KOPT-K1 (cell line): ENCODE data around the gene MAGEL2.

Experiments used
- H3K27ac ChIP-seq: fragments of 200-600 bp; sonication (generic); 2 replicates; pipeline ENCODE4 v1.5.1; 2016; ENCODE audit warnings: antibody characterized with exemption, mild to moderate bottlenecking, low read depth, low read length; ENCODE audit not compliant: poor library complexity, severe bottlenecking
- H3K36me3 ChIP-seq: fragments of 200-600 bp; sonication (generic); 2 replicates; pipeline ENCODE4 v1.5.1; 2017; ENCODE audit warnings: antibody characterized with exemption, mild to moderate bottlenecking, low read length, moderate library complexity; ENCODE audit not compliant: insufficient read depth
- H3K9me3 ChIP-seq: fragments of 200-600 bp; sonication (generic); 2 replicates; pipeline ENCODE4 v1.5.1; 2017; ENCODE audit warnings: antibody characterized with exemption, low read length, mild to moderate bottlenecking; ENCODE audit not compliant: insufficient read depth, poor library complexity, severe bottlenecking

The MAGEL2 gene

DNA sequence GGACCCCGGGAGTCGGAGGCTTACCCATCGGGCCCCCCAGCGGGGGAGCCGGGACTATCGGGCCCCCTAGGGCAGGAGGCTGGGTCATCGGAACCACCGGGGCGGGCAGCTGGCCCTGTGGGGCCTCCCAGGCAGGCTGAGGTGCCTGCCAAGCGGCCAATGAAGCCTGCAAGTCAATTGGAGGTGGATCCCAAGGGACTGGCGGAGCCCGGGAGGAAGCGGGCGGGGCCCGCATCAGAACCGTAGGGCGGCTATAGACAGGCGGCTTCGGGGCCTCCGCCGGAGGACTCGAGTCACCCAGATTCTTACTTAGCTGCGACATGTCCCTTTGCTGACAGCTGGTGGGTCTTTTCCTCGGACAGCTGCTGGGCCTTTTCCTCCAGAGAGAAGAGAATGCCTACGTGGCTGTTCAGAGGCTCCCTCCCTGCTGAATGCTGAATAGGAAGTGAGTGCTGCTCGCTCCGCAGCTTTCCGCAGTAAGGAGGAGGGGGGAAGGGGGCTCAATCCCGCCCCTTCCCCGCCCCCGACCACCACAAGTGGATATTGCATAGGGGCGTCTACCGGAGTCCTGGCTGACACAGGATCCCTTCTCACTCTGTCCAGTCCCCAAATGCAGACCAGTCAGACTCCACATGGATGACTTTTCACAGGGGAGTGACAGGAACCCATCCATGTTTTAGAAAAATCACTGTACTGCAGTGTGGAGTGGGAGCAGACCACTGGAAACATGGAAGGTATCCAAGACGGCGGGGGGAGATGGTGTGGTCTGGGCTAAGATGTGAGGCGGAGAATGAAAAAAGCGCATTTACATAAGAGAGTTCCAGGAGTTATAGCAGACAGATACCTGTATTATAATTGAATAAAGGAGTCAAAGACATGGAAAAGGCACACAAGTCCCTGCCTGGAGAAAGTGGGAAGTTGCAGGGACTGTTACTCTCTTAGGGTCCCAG, at the start of gene MAGEL2:
TSS of gene MAGEL2 (minus strand) at position 447 of the 950 bp plus-strand sequence. CDS start at position 322, 125 bp downstream.
- Histone ChIP-seq H3K36me3 (no peaks in the 10 kb centered on the region), H3K9me3 (no peaks in the 10 kb centered on the region), H3K27ac (no peak within 1 kb of the TSS)

DNA sequence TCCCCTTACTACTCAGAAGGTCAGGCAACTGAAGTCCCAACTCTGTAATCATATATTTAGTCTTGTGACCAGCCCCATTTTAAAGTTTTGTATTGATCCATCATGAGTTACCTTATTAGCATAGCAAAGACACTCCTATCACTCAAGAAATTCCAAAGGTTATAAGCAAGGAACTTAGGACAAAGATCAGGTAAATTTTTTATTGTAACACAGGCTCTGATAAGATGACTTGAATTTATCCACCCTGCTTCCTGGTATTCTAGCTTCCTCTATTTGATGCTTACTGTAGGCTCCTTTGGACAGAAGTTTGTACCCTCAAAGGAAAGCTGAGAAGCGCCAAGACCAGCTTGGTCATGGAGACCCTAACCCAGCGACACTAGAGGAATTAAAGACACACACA, 47.6 kb upstream of the MAGEL2 start:
- H3K27ac ChIP-seq: no peak overlapping the region
- no peaks in the 10 kb centered on the region for H3K36me3 ChIP-seq
- H3K9me3 ChIP-seq: peaks cover 9% of the 10 kb centered on the region

DNA sequence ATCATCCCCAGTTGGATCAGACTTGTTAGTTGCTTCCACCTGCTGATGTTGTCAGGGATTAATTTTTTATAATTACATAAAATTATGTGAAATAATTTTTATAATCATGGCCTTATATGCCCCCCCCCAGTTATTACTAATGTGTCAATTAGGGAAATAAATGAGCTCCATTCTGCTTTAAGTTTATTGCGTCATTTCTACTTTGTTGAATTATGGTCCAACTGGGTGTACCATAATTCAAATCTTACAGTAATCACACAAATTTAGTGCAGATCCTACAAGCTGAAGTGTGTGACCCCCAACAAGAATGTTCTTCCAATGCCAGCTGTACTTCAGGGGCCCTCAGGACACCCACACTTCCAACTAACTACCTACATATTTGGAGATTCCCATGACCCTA, 46.9 kb upstream of the MAGEL2 start:
- Histone ChIP-seq H3K27ac (no peak overlapping the region), H3K36me3 (no peaks in the 10 kb centered on the region), H3K9me3 (peaks cover 9% of the 10 kb centered on the region)

DNA sequence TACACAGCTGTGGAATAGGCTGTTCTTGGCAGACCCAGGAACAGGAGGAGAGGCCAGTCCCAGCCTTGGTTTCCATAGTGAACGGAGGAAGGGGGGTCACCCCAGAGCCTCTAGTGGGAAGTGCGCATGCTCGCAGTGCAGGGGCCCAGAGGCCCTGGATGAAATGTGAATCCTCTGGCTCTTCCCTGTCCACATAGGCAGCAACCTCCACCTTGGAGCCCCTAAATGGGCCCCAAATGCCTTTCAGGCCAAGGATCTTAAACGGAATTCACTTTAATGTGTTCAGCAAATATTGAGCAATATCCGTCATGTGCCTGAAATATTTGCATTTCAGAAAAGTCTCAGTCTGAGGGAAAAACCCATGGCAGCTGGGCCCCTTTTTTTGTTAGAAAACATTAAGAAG, 42.8 kb upstream of the MAGEL2 start:
- Histone ChIP-seq H3K36me3 (no peaks in the 10 kb centered on the region), H3K27ac (no peak overlapping the region), H3K9me3 (peaks cover 8% of the 10 kb centered on the region)

DNA sequence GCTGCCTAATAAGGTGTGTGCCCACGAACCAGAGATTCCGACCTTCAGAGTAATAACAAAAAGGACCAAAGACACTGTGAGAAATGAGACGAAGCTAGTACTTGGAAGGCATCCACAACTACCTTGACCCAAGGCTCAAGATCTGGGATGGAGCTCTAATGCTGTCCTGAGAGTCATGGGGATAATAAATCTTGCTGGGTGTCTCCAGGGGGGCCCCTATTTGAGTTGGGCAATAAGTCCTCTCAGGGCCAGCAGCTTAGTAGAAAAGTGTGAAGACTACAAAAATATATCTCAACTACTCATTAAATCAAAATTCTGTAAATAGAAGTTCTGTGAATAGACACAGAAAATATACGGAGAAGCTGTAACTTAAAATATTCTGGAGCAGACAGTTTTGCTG, 42.3 kb upstream of the MAGEL2 start:
- Histone ChIP-seq H3K27ac (no peak overlapping the region), H3K9me3 (peaks cover 4% of the 10 kb centered on the region), H3K36me3 (no peaks in the 10 kb centered on the region)

DNA sequence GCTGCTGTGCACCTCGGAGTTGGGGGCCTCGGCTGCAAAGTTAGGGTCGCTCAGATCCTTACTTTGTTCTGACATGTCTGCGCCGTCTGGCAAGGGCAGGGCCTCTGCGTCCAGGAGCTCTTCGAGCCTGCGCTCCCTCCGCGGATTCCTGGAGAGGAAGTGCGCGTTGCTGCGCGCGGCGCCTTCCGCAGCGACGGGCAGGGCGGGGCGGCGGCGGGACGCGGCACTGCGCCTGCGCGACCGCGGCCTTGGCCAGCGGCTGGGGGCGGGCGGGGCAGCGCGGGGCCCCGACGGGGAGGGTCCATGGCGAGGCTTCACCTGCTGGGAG, 39.4 kb upstream of the MAGEL2 start, which contains the start of gene NDN:
TSS of gene NDN (minus strand) at position 163 of the 328 bp plus-strand sequence. CDS start at position 75, 88 bp downstream.
- Histone ChIP-seq H3K9me3 (no peaks in the 10 kb centered on the region), H3K36me3 (no peaks in the 10 kb centered on the region), H3K27ac (no peak within 1 kb of the TSS)

DNA sequence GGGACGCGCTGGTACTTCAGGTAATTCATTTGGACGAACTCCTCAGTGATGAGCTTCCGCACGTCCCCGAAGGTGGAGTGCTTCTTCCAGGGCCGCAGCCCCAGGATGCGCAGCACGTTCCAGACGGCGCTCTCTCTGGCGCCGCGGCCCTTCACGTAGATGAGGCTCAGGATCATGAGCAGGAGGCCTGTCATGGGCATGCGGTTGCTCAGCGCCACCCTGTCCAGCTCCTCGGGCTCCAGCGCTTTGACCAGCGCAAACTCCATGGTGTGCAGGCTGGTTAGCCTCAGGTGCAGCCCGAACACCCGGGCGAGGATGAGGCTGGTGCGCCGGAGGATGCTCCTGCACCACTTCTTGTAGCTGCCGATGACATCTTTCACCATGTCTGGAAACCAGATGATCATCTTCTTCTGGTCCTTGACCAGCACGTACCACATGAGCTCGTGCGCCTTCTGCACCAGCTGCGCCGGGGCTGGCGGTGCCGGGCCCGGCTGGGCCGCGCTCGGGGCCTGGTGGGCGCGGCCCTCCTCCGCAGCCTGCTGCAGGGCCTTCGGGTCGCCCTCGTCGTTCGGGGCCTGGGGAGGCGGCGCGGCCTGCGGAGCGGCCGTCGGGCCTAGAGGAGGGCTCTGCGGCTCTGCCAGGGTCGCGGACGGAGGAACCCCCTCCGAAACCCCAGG, 38.9 kb upstream of the MAGEL2 start:
- Histone ChIP-seq H3K36me3 (no peaks in the 10 kb centered on the region), H3K9me3 (no peaks in the 10 kb centered on the region), H3K27ac (no peak overlapping the region)

DNA sequence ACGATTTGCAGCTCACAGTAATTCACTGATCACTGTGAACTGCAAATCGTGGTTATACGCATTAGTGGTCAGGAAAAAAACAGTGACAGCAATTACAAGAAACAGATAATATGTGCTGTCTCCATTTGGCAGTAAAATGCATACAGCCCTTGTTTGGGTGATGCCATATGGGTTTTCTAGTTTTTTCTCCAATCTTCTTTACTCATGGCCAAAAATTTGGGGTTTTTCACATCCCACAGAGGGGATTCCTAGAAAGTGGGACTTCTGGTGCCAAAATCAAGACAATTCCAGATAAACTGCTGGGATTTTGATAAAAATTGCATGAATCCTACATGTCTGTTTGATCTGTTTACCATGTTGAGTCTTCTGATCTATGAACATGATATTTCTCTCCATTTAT, 23.8 kb upstream of the MAGEL2 start:
- H3K36me3 ChIP-seq: no peaks in the 10 kb centered on the region
- no peak overlapping the region for H3K27ac ChIP-seq
- H3K9me3 ChIP-seq: no peaks in the 10 kb centered on the region

DNA sequence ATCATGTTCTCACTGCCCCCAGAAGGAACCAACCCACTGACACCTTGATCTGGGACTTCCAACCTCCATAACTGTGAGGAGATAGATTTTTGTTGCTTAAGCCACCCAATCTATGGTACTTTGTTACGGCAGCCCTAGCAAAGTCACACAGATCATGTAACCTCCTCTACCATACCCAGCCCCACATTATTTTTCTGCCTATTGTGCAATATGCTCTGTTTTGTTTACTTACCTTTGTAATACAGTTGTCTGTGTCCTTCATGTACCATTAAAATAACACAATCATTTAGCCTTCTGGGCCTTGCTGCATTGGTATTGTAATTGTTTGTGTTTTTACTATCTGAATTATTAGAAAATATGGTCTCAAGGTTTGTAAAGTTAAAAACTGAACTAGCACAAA, 23.3 kb upstream of the MAGEL2 start:
- no peaks in the 10 kb centered on the region for H3K9me3 ChIP-seq
- no peaks in the 10 kb centered on the region for H3K36me3 ChIP-seq
- H3K27ac ChIP-seq: no peak overlapping the region

DNA sequence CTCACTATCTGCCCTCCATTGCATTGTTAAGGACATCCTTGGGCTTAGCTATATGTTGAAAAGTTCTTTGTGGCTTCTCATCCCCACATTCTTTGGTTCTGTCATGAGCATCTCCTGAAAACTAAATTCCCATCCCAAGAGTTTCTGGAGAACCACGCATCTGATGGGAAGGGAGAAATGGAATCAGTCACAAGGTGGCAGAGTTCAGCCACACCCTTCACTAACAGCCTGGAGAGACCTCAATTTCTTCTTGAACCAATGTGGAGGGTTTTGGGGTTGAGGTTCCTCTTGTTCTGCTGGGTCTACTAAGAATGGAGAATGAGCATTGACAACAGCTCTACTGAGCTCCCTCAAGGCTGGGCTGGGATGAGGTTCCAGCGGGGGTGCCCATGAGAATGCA, 15.6 kb upstream of the MAGEL2 start:
- Histone ChIP-seq H3K9me3 (no peaks in the 10 kb centered on the region), H3K27ac (no peak overlapping the region), H3K36me3 (no peaks in the 10 kb centered on the region)

DNA sequence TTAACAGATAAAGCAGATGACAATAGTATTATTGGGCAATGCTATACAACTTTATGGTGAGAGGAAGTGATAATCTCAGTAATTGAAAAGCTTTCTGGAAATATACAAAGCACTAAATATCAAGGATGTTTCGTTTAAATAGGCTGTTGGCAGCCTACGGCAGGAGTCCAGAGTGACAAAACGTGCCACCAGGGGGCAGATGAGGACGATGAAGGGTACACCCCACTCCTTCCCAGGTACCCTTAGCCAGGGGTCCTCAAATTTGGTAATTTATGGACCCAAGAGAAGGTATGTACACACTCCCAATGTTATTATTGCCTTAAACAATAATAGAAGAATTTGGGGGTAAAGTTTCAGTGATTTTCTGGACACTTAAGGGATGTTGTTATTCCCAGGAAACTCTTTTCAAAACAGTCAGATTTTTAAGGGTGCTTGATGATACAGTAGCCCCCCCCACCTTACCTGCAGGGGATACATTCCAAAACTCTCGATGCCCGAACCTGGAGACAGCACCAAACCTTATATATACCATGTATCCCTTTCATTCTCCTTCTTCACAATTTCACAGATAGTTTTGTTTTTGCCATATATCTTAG, 1.4 kb upstream of the MAGEL2 start:
- H3K9me3 ChIP-seq: no peaks in the 10 kb centered on the region
- no peak overlapping the region for H3K27ac ChIP-seq
- H3K36me3 ChIP-seq: no peaks in the 10 kb centered on the region

DNA sequence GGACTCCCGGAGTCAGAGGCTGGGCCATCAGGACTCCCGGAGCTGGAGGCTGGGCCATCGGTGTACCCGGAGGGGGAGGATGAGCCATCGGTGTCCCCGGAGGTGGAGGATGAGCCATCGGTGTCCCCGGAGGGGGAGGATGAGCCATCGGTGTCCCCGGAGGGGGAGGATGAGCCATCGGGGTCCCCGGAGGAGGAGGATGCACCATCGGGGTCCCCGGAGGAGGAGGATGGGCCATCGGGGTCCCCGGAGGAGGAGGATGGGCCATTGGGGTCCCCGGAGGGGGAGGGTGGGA, 719 bp downstream of the MAGEL2 start:
- Histone ChIP-seq H3K27ac (no peak overlapping the region), H3K9me3 (no peaks in the 10 kb centered on the region)

DNA sequence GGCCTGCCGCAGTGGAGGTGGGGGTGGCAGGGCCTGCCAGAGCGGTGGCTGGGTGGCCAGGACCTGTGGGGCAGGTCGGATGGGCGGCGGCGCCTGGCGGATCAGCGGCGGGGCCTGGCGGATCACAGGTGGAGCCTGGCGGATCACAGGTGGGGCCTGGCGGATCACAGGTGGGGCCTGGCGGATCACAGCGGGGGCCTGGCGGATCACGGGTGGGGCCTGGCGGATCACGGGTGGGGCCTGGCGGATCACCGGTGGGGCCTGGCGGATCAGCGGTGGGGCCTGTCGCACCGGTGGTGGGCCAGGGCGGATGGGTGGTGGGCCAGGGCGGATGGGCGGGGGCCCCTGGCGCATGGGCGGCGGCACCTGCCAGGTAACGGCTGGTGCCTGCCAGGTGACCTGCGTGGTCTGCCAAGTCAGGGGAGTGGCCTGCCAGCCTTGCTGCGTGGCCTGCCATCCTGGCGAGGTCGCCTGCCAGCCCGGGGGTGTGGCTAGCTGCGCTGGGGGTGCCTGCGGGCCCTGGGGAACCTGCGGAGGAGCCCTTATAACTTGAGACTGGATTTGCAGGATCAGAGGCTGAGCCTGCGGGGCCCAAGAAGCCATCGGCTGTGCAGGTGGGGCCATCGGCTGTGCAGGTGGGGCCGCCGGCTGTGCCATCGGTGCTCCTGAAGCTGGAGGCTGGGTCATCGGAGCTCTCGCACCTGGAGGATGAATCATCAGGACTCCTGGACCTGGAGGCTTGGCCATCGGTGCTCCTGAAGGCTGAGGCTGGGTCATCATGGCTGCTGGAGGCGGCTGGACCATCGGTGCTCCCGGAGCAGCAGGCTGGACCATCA, 1.3 kb downstream of the MAGEL2 start:
- no peaks in the 10 kb centered on the region for H3K9me3 ChIP-seq

More for the DNA sequence above, 719 bp downstream of the MAGEL2 start:
- H3K36me3 ChIP-seq: no peaks in the 10 kb centered on the region

DNA sequence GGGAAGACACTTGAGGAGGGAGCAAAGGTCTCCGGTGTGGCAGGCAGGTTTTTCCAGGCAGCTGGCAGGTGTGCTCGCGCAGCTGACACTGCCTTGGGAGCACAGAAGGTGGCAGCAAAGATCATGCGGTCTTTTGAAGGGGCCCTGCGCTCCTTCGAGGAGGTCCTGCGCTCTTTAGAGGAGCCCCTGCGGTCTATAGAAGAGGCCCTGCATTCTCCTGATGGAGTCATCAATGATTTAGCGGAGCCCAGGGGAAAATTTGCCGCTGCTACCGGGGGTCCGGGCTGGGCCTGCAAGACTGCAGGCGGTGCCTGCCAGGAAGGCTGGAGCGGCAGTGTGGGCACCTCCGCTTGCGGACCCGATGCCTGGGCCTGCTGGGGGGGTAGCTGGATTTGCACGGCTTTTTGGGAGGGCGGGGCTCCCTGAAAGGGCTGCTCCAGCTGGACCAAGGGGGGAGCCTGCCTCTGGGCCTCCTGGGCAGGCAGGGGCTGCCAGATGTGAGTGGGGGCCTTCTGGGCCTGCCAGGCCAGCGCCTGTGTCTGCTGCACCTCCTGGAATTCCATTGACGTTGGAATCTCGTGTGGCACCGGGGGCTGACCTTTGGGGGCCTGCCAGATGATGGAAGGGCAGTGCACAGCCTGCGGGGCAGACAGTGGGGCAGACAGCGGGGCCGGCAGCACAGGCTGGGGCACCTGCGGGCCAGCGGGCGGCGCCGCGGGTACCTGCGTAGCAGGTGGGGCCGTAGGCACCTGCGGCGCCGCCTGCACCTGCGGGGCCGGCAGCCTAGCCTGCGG, 2.1 kb downstream of the MAGEL2 start:
- H3K36me3 ChIP-seq: no peaks in the 10 kb centered on the region
- H3K9me3 ChIP-seq: no peaks in the 10 kb centered on the region
- H3K27ac ChIP-seq: no peak overlapping the region

More for the DNA sequence above, 1.3 kb downstream of the MAGEL2 start:
- Histone ChIP-seq H3K36me3 (no peaks in the 10 kb centered on the region), H3K27ac (no peak overlapping the region)
